Measurements from ENCODE around the gene ARHGAP26.

GRCh38 chr5:142973932-142974331, 203.8 kb downstream of the ARHGAP26 start:
- TF ChIP-seq CTCF (optimal IDR thresholded peaks at IDR 0.05 in 1 of 3, IDR thresholded peaks at IDR 0.05 in 1 of 3, conservative IDR thresholded peaks at IDR 0.05 in 1 of 3; ENCODE audit: extremely low read depth in 1 of 3, insufficient read depth in 2 of 3, low read length in 3 of 3) (no peak), EZH2 (IDR thresholded peaks at IDR 0.05; ENCODE audit: low read length) (no peak)

Measured in keratinocyte (primary cell).